ENCODE measurements around the gene ATP8B3. TPM values are rescaled to one million over a fixed set of nuclear protein-coding genes. Genes with fewer than 3 reads are reported as not detected.
A peak's percentile ranks its signal among the peaks of the same experiment; 100 is the strongest.

Gene ATP8B3
- total and polyA plus RNA-seq, 10 donors, result 1.9 to 10.1 (median 5.6) TPM

DNA sequence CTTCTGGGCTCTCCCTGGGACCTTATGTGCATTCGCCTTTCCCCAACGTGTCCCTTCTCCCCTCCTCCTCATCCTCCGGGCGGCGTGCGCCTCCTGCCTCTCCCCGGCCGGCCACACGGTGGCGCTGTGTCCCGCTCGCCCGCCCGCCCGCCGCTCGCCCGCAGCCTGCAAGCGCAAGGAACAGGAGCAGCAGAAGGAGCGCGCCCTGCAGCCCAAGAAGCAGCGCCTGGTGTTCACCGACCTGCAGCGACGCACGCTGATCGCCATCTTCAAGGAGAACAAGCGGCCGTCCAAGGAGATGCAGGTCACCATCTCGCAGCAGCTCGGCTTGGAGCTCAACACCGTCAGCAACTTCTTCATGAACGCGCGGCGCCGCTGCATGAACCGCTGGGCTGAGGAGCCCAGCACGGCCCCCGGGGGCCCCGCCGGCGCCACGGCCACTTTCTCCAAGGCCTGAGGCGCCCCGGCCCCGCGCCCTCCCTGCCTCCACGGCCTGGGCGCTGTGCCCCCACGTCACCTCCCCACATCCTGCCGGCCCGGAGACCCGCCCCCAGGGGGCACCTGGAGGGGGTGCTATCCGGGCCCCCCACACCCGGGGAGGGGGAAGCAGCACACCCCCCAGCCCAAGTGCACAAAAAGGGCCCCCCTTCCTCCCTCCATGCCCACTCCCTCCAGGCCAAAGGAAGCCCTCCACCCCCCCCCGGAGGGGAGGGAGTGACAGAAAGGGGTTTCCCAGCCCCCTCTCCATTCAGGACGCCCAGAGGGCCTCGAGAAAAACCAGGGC, 36.9 kb downstream of the ATP8B3 start:
- intact Hi-C loops (cut with DNase I; ENCODE audit: low total_unique reads), result no loop called here
- peaks cover 0 to 11% (median 4%) of the 10 kb centered on the region in 6 donors for H3K4me1 ChIP-seq
- peaks cover 0 to 32% (median 21%) of the 10 kb centered on the region in 8 donors for H3K9me3 ChIP-seq
- peaks cover 0 to 4% (median 0%) of the 10 kb centered on the region in 6 donors for H3K36me3 ChIP-seq
- WGBS, 5 donors, result 12 to 13% (median 12%) methylated on average over 33 to 59 of the region's 59 CpGs
- no peak for DNase-seq
- peaks cover 12 to 98% (median 74%) of the 10 kb centered on the region in 7 donors for H3K27me3 ChIP-seq (replicated peaks in 1 of 7)
- TF ChIP-seq, protein P1, sequence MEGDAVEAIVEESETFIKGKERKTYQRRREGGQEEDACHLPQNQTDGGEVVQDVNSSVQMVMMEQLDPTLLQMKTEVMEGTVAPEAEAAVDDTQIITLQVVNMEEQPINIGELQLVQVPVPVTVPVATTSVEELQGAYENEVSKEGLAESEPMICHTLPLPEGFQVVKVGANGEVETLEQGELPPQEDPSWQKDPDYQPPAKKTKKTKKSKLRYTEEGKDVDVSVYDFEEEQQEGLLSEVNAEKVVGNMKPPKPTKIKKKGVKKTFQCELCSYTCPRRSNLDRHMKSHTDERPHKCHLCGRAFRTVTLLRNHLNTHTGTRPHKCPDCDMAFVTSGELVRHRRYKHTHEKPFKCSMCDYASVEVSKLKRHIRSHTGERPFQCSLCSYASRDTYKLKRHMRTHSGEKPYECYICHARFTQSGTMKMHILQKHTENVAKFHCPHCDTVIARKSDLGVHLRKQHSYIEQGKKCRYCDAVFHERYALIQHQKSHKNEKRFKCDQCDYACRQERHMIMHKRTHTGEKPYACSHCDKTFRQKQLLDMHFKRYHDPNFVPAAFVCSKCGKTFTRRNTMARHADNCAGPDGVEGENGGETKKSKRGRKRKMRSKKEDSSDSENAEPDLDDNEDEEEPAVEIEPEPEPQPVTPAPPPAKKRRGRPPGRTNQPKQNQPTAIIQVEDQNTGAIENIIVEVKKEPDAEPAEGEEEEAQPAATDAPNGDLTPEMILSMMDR (IDR thresholded peaks at IDR 0.05 in 8 of 11, conservative IDR thresholded peaks at IDR 0.05 in 3 of 11), result peak in 10 of 11 experiments; percentile 17 to 69 (median 46)
- TF ChIP-seq POLR2A (IDR thresholded peaks at IDR 0.05) (no peak), POLR2AphosphoS5 (IDR thresholded peaks at IDR 0.05) (peak in 1 of 3 donors; percentile 13)
- peak overlapping the region in 1 of 8 donors; percentile 24 for H3K4me3 ChIP-seq
- H3K27ac ChIP-seq, result no peak overlapping the region

DNA sequence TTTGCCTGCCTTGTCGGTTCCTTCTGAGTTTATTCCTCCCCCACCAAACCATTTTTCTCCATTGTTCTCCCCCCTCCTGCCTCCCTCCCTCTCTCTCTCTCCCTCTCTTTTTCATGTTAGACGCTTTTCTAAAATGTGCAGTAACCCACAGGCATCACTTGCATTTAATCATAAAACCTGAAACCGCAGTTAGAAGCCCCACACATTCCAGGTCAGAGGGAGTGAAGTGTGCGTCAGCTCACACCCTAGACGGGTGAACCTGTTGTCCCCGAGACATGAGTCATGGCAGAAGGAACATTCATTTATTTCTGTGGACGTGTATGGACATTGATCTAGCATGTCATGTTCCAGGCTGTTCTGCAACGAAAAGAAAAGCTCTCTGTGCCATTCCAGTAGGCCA, 38.9 kb downstream of the ATP8B3 start:
- intact Hi-C loops (cut with DNase I; ENCODE audit: low total_unique reads), result no loop called here
- Histone ChIP-seq H3K27ac (no peak overlapping the region), H3K27me3 (replicated peaks in 1 of 7) (peaks cover 12 to 98% (median 87%) of the 10 kb centered on the region in 7 donors), H3K9me3 (peaks cover 0 to 40% (median 22%) of the 10 kb centered on the region in 8 donors), H3K4me3 (no peak overlapping the region), H3K36me3 (peaks cover 0 to 4% (median 0%) of the 10 kb centered on the region in 6 donors), H3K4me1 (peaks cover 0 to 11% (median 4%) of the 10 kb centered on the region in 6 donors)
- WGBS, 5 donors, result 50 to 66% (median 62%) methylated on average over 8 of the region's 8 CpGs
- DNase-seq, result no peak
- TF ChIP-seq POLR2A (IDR thresholded peaks at IDR 0.05) (no peak), POLR2AphosphoS5 (IDR thresholded peaks at IDR 0.05) (no peak)
- TF ChIP-seq, protein P1 (IDR thresholded peaks at IDR 0.05 in 8 of 11, conservative IDR thresholded peaks at IDR 0.05 in 3 of 11), result no peak

DNA sequence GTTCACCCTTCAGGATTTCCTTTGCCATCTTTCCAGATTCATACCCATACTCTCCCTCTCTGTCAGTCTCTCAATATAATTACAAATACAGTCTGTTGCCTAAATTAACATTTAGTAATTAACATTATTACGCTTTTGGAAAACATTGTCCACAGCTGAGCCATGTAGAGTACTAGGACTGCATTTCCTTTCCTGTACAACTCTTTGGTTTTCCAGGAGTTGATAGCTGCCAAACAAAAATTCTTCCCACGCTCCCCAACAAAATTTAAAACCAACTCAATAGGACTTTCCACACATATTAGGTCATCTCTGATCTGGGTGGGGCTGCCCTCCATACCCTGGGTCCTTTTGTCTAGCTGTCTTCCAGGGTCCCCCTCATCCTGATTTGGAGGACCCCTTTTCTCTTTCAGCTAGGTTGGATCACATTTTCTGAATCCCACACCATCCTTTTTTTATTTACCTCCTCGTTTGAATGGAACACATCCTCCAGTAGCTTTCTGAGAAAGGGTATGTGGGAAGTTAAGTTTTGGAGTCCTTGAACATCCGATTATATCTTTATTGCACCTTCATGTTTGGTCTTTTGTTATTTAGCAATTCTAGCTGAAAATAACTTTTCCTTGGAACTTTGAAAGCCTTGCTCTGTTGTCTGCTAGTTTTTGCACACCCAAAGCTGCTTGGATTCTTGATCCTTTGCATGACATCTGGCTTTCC, 41.1 kb downstream of the ATP8B3 start:
- peaks cover 0 to 40% (median 22%) of the 10 kb centered on the region in 8 donors for H3K9me3 ChIP-seq
- H3K36me3 ChIP-seq, result peaks cover 0 to 4% (median 0%) of the 10 kb centered on the region in 6 donors
- H3K4me1 ChIP-seq, result peaks cover 0 to 21% (median 8%) of the 10 kb centered on the region in 6 donors
- intact Hi-C loops (cut with DNase I; ENCODE audit: low total_unique reads), result no loop called here
- WGBS, 5 donors, result 83 to 90% (median 86%) methylated on average over 4 of the region's 4 CpGs
- no peak overlapping the region for H3K4me3 ChIP-seq
- no peak overlapping the region for H3K27ac ChIP-seq
- TF ChIP-seq, protein P1 (IDR thresholded peaks at IDR 0.05 in 8 of 11, conservative IDR thresholded peaks at IDR 0.05 in 3 of 11), result no peak
- no peak for TF ChIP-seq POLR2A (IDR thresholded peaks at IDR 0.05)
- TF ChIP-seq POLR2AphosphoS5 (IDR thresholded peaks at IDR 0.05), result no peak
- no peak for DNase-seq
- H3K27me3 ChIP-seq (replicated peaks in 1 of 7), result peaks cover 12 to 98% (median 89%) of the 10 kb centered on the region in 7 donors

DNA sequence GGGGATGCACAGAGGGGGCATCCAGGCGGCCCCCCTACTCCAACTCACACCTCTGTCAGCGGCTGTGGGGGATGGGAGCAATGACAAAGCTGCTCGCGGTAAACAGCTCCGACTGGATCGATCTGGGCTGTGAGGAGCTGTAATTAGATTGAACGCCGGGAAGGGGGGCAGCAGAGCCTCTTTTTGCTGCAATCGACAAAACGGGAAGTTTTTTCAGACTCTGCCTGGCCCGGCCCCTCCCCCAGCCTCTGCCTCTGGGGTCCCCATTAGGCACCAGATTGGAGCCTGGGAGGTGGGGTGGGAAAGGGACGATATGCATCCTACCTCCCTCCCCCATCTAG, 42.5 kb downstream of the ATP8B3 start:
- Histone ChIP-seq H3K4me1 (peaks cover 0 to 14% (median 6%) of the 10 kb centered on the region in 6 donors), H3K9me3 (peaks cover 0 to 26% (median 19%) of the 10 kb centered on the region in 8 donors), H3K4me3 (no peak overlapping the region), H3K27ac (no peak overlapping the region), H3K27me3 (replicated peaks in 1 of 7) (peaks cover 12 to 98% (median 89%) of the 10 kb centered on the region in 7 donors), H3K36me3 (no peaks in the 10 kb centered on the region)
- TF ChIP-seq POLR2A (IDR thresholded peaks at IDR 0.05), result no peak
- TF ChIP-seq, protein P1 (IDR thresholded peaks at IDR 0.05 in 8 of 11, conservative IDR thresholded peaks at IDR 0.05 in 3 of 11), result no peak
- TF ChIP-seq POLR2AphosphoS5 (IDR thresholded peaks at IDR 0.05), result no peak
- DNase-seq, result no peak
- WGBS, 5 donors, result 3 to 8% (median 6%) methylated on average over 12 of the region's 12 CpGs
- intact Hi-C loops (cut with DNase I; ENCODE audit: low total_unique reads), result loop anchor here (10.0 kb wide), 1 partner anchor 95 kb away; no protein-coding TSS in a partner anchor

Data from spleen (tissue), 11 donors.